Cerebellar nuclear complex (tissue), 1 donor: ENCODE data around the gene OR4F15.

Source experiments
- DNase-seq, 2 experiments: peaks; one replicate each; lab custom pipeline; 2025; lab: John Stamatoyannopoulos, UW

Gene OR4F15

GRCh38 chr15:101804375-101804774 is 7.6 kb upstream of the OR4F15 start:
- no peak for DNase-seq

- DNase-seq = no peak
These were observed 7.1 kb upstream of the OR4F15 start for GRCh38 chr15:101804941-101805340.

- no peak for DNase-seq
These were observed 6.2 kb upstream of the OR4F15 start for GRCh38 chr15:101805605-101806345.

GRCh38 chr15:101807345-101807945 is 4.6 kb upstream of the OR4F15 start:
- no peak for DNase-seq

- no peak for DNase-seq
These were observed 3.8 kb upstream of the OR4F15 start for GRCh38 chr15:101808201-101808600.

- no peak for DNase-seq
These were observed 1.5 kb upstream of the OR4F15 start for GRCh38 chr15:101810456-101810855.

GRCh38 chr15:101810876-101811275 is 1.1 kb upstream of the OR4F15 start:
- DNase-seq = no peak

- DNase-seq = no peak
These were observed 2.0 kb downstream of the OR4F15 start for GRCh38 chr15:101813803-101814534.

GRCh38 chr15:101820781-101821180 is 8.8 kb downstream of the OR4F15 start:
- no peak for DNase-seq

- no peak for DNase-seq
These were observed 15.3 kb downstream of the OR4F15 start for GRCh38 chr15:101827257-101827656.

- DNase-seq = no peak
These were observed 16.8 kb downstream of the OR4F15 start for GRCh38 chr15:101828774-101829173.

- DNase-seq = no peak
These were observed 29.7 kb downstream of the OR4F15 start for GRCh38 chr15:101841656-101842055.

- no peak for DNase-seq
These were observed 32.9 kb downstream of the OR4F15 start for GRCh38 chr15:101844916-101845315.

GRCh38 chr15:101852356-101852755 is 40.4 kb downstream of the OR4F15 start:
- DNase-seq = no peak
